NOMO-1 treated with dmso at 0.1 percent for 144 hours (cell line): ENCODE results near the gene TXNDC2.
"Not testable (repeated sequence)": the region's sequence is repeated elsewhere in the genome, so short reads cannot be mapped to it uniquely, and the experiment has no call there.

ENCODE experiments used
- DNase-seq: peaks from one replicate; lab custom pipeline; 2025; ENCODE audit not compliant: unreplicated experiment; lab: John Stamatoyannopoulos, UW

Gene TXNDC2

DNA sequence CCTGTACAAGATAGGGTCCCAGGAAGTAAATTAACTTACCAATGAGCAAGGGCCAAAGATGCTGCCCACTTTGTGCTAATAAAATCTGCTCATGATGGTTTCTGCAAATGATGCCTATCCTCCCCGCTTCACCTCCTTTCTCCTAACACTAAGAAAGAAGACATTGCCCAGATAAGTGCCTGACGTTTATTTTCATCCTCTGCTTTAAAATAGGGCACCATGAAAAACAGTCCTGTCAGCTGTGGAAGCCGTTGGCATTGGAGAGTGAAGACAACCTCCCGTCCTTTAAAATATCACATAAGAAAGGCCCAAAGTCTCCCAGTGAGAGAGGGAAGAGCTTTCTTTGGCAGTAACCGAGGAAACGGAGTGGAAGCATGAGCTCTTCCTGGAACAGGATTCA, 1.7 kb upstream of the TXNDC2 start:
- DNase-seq = no peak

- DNase-seq = no peak
These were observed 1.1 kb upstream of the TXNDC2 start for GRCh38 chr18:9884532-9885140.

- no peak for DNase-seq
These were observed 204 bp downstream of the TXNDC2 start for GRCh38 chr18:9886005-9886348.

DNA sequence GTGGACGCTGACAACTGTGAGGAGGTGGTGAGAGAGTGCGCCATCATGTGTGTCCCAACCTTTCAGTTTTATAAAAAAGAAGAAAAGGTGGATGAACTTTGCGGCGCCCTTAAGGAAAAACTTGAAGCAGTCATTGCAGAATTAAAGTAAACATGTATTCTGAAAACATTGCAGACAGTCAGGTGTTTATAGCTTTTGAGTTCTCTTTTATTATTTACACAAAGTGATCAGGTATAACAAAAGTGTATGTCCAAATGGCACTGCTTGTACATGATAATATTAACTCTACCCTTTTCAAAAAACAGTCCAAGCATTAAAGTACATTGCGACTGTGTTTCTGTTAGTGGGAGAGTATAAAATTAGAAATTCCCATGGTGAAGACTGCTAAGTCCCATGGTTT, 2.2 kb downstream of the TXNDC2 start:
- DNase-seq = no peak

GRCh38 chr18:9890196-9890595, 4.4 kb downstream of the TXNDC2 start:
- no peak for DNase-seq

DNA sequence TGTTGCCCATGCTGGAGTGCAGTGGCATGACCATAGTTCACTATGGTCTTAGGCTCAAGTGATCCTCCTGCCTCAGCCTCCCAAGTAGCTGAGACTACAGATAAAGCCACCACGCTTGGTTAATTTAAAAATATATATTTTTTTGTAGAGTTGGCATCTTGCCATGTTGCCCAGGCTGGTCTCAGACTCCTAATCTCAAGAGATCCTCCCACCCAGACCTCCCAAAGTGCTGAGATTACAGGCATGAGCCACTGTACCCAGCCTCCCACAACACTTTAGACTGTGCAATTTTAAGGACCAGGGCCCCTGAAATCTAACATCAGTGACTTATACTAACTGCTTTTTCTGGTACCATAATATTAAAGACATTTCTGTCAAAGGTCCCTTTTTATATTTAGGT, 5.2 kb downstream of the TXNDC2 start:
- no peak for DNase-seq

GRCh38 chr18:9891515-9891914, 5.7 kb downstream of the TXNDC2 start:
- DNase-seq = not testable (repeated sequence)

GRCh38 chr18:9894454-9895068, 8.8 kb downstream of the TXNDC2 start:
- DNase-seq = no peak

GRCh38 chr18:9897129-9897528, 11.4 kb downstream of the TXNDC2 start:
- DNase-seq = no peak

DNA sequence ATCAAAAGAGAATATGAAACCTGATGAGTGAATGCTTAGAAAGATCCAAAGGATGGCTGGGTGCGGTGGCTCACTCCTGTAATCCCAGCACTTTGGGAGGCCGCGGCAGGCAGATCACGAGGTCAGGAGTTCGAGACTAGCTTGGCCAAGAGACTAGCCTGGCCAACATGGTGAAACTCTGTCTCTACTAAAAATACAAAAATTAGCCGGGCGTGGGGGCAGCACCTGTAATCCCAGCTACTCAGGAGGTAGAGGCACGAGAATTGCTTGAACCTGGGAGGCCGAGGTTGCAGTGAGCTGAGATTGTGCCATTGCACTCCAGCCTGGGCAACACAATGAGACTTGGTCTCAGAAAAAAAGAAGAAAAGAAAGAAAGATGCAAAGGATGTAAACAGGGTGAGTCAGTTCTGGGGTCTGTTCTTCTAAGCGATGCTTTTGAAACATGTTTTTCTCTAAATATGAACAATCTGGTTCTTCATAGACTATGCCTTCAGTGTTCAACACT, 12.1 kb downstream of the TXNDC2 start:
- not testable (repeated sequence) for DNase-seq

GRCh38 chr18:9898792-9899549, 13.2 kb downstream of the TXNDC2 start:
- peak; percentile 76 for DNase-seq

DNA sequence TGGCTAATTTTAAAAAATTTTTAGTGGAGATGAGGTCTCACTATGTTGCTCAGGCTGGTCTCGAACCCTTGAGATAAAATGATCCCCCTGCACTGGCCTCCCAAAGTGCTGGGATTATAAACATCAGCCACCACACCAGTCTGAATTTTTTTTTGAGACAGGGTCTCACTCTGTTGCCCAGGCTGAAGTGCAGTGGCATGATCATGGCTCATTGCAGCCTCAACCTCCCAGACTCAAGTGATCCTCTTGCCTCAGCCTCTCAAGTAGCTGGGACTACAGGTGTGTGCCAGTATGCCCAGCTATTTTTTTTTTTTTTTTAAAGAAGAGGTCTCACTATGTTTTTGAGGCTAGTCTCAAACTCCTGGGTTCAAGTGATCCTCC, 13.8 kb downstream of the TXNDC2 start:
- not testable (repeated sequence) for DNase-seq

GRCh38 chr18:9900699-9901098, 14.9 kb downstream of the TXNDC2 start:
- DNase-seq = no peak

DNA sequence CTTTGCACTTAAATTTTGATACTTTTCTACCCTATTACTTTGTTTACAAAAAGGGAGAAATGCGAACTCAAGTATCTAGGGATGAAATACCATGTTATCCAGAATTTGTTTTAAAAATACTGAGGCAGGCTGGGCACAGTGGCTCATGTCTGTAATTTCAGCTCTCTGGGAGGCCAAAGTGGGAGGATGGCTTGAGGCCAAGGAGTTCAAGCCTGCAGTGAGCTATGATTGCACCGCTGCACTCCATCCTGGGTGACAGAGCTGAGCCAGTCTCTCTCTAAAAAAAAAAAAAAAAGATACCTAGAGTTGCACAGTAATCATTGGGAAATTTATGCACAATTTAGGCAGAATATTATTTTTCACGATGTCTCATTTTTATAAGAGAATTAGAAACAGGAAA, 15.6 kb downstream of the TXNDC2 start:
- DNase-seq = no peak

DNA sequence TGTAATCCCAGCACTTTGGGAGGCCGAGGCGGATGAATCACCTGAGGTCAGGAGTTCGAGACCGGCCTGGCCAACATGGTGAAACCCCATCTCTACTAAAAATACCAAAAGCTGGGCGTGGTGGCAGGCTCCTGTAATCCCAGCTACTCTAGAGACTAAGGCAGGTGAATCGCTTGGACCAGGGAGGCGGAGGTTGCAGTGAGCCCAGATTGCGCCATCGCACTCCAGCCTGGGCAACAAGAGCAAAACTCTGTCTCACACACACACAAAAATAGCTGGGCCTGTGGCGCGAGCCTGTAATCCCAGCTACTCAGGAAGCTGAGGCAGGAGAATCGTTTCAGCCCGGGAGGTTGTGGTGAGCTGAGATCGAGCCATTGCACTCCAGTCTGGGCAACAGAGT, 16.5 kb downstream of the TXNDC2 start:
- DNase-seq = not testable (repeated sequence)

DNA sequence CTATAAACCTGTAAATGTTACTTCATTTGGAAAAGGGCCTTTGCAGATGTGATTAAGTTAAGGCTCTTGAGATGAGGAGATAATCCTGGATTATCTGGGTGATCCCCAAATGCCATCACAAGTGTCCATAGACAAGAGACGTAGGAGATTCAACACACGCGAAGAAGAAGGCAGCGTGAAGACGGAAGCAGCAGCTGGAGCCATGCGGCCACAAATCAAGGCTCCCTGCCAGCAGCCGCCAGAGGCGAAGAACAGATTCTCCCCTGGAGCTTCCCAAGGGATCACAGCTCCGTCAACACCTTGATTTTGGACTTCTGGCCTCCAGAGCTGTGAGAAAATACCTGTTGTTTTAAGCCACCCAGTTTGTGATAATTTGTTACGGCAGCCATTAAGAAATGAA, 17.1 kb downstream of the TXNDC2 start:
- DNase-seq = no peak

DNA sequence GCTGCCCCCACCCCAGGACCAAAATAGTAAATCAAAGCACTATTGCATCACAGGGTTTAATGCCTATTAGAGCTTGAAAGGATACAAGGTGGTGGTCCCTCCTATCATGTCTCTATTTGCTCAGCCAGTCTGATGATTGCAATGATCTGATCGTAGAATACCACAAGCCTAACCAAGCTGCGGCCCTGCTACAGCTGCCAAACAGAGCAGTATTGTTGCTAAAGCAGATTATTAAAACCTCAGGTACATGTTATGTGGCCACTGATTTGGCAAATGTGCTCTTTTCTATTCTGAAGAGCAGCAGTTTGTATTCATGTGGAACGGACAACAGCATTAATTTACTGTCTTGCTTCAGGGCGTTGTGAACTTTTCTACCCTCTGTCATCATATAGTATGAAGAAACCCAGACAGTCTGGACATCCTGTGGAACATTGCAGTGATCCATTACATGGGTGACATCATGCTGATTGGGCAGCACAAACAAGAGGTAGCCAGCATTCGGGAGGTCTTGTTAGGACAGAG, 19.7 kb downstream of the TXNDC2 start:
- DNase-seq = no peak

DNA sequence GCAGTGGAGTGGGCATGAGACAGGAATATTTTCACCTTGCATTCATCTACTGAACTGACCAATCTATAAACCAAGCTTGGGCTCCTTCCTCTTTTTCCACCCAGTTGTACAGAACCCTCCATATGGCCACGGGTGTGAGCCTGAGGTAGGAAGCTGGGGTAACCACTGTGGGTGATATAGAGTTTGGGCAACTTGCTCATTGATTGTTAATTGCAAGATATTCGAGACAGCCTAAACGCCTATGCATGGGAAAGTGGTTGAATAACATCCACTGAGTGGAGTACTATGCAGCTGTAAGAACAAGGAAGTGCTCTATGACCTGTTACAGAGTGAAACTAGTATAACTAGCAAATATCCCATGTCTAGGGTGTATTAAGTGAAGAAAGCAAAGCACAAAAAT, 20.7 kb downstream of the TXNDC2 start:
- DNase-seq = peak; percentile 42

GRCh38 chr18:9907867-9908266, 22.1 kb downstream of the TXNDC2 start:
- no peak for DNase-seq

DNA sequence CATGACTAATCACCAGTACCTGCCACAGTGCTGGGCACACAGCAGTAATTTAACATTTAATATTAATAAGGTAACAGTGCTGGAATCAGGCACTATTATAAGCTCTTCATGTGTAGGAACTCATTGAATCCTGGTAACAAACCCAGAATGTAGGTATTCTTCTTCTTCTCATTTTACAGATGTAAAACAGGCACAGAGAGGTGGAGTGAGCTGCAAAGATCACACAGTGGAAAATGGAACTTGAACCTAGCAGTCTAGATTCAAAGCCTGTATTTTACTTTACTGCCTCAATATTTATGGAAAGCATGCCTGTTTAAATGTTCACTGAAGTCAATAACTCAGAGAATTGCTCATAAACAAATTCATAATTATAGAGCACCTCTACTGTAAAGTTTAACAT, 24.3 kb downstream of the TXNDC2 start:
- DNase-seq = no peak

GRCh38 chr18:9910661-9911060, 24.9 kb downstream of the TXNDC2 start:
- peak; percentile 66 for DNase-seq

DNA sequence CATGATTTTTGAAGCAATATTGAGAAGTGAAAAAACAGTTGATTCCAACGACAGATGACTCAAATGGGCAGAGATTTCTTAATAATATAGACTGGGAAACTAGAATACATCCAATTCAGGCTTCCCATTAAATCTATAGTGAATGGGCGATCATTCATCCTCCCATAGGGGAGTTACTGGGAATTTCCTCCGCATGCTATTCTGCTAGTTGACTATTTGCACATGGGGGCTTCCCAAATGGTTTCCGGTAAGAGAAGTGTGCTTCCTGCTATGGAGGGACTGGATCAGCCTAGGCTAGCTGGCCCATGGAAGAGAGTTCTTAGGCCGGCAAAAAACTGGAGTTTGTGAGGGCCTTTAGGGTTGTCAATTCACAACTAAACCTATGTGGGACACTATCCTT, 25.5 kb downstream of the TXNDC2 start:
- DNase-seq = no peak
